NOMO-1 (cell line): Measurements from ENCODE around the gene USP10.

Experiments used
- DNase-seq, 2 experiments: peaks; one replicate each; lab custom pipeline; 2025; ENCODE audit not compliant: unreplicated experiment in 2 of 2; lab: John Stamatoyannopoulos, UW

Gene USP10

GRCh38 chr16:84694980-84695379 is 4.8 kb upstream of the USP10 start:
- no peak for DNase-seq

- peak in 1 of 2 experiments; percentile 29 for DNase-seq
These were observed 571 bp upstream of the USP10 start for GRCh38 chr16:84699147-84699711.

GRCh38 chr16:84700446-84701300 is 873 bp downstream of the USP10 start:
- peak in 1 of 2 experiments; percentile 38 for DNase-seq

GRCh38 chr16:84703681-84704080 is 3.9 kb downstream of the USP10 start:
- no peak for DNase-seq

- DNase-seq: no peak
These were observed 4.5 kb downstream of the USP10 start for GRCh38 chr16:84704253-84704652.

- peak in 1 of 2 experiments; percentile 8 for DNase-seq
These were observed 7.1 kb downstream of the USP10 start for GRCh38 chr16:84706856-84707255.

GRCh38 chr16:84709609-84710008 is 9.8 kb downstream of the USP10 start:
- DNase-seq: no peak

GRCh38 chr16:84710686-84711085 is 10.9 kb downstream of the USP10 start:
- no peak for DNase-seq

GRCh38 chr16:84712138-84712671 is 12.4 kb downstream of the USP10 start:
- DNase-seq: no peak

- no peak for DNase-seq
These were observed 13.3 kb downstream of the USP10 start for GRCh38 chr16:84712801-84713775.

GRCh38 chr16:84714028-84714427 is 14.2 kb downstream of the USP10 start:
- peak; percentile 10 to 14 for DNase-seq

- DNase-seq: no peak
These were observed 15.6 kb downstream of the USP10 start for GRCh38 chr16:84715424-84715823.

- DNase-seq: no peak
These were observed 16.1 kb downstream of the USP10 start for GRCh38 chr16:84715854-84716253.

GRCh38 chr16:84716740-84717139 is 16.9 kb downstream of the USP10 start:
- no peak for DNase-seq

GRCh38 chr16:84717484-84717883 is 17.7 kb downstream of the USP10 start:
- no peak for DNase-seq

GRCh38 chr16:84720177-84720579 is 20.4 kb downstream of the USP10 start:
- DNase-seq: no peak

GRCh38 chr16:84722068-84722467 is 22.3 kb downstream of the USP10 start:
- no peak for DNase-seq

- no peak for DNase-seq
These were observed 24.1 kb downstream of the USP10 start for GRCh38 chr16:84723906-84724305.

GRCh38 chr16:84724606-84725309 is 25.0 kb downstream of the USP10 start:
- no peak for DNase-seq

GRCh38 chr16:84725481-84726078 is 25.8 kb downstream of the USP10 start:
- no peak for DNase-seq
